ENCODE measurements around the gene ATRNL1. TPM values are rescaled to one million over a fixed set of nuclear protein-coding genes. Genes with fewer than 3 reads are reported as not detected.
"Not testable (repeated sequence)": the region's sequence is repeated elsewhere in the genome, so short reads cannot be mapped to it uniquely, and the experiment has no call there.

ATRNL1 gene
- total and polyA plus RNA-seq, 7 experiments from 2014 or later, result 0.46 to 1.0 TPM; not detected in 5

GRCh38 chr10:115744089-115744488, 650.9 kb downstream of the ATRNL1 start:
- POLR2A ChIA-PET, result no interaction called here

GRCh38 chr10:115745943-115746342, 652.8 kb downstream of the ATRNL1 start:
- peaks cover 0 to 1% (median 0%) of the 10 kb centered on the region in 7 donors for H3K4me1 Mint-ChIP-seq
- H3K4me1 ChIP-seq (ENCODE audit: control insufficient read depth in 2 of 2, insufficient read depth in 2 of 2, low read length in 2 of 2), result no peaks in the 10 kb centered on the region
- ChIA-PET POLR2A (no interaction called here), CTCF (no interaction called here)
- H3K36me3 ChIP-seq (ENCODE audit: control insufficient read depth in 2 of 3, insufficient read depth in 3 of 3, low read length in 3 of 3), result no peaks in the 10 kb centered on the region
- no peaks in the 10 kb centered on the region for H3K9me3 ChIP-seq (ENCODE audit: control insufficient read depth in 2 of 3, low read length in 3 of 3)
- H3K27me3 Mint-ChIP-seq, result no peaks in the 10 kb centered on the region
- no peak for DNase-seq
- intact Hi-C loops (cut with micrococcal nuclease), result no loop called here
- no peak overlapping the region for H3K4me3 ChIP-seq (ENCODE audit: low read length)
- ATAC-seq, result no peak
- no peak overlapping the region for H3K27ac ChIP-seq (ENCODE audit: low read depth, low read length)
- H3K9me3 Mint-ChIP-seq, result peaks cover 0 to 3% (median 0%) of the 10 kb centered on the region in 11 donors
- H3K4me3 Mint-ChIP-seq, result no peak overlapping the region
- H3K36me3 Mint-ChIP-seq, result no peaks in the 10 kb centered on the region
- no peak overlapping the region for H3K27ac Mint-ChIP-seq
- H3K27me3 ChIP-seq (ENCODE audit: control insufficient read depth in 2 of 2, insufficient read depth in 2 of 2, low read length in 2 of 2), result no peaks in the 10 kb centered on the region

More at GRCh38 chr10:115744089-115744488, 650.9 kb downstream of the ATRNL1 start:
- H3K4me1 Mint-ChIP-seq, result peaks cover 0 to 1% (median 0%) of the 10 kb centered on the region in 7 donors
- ATAC-seq, result no peak
- Histone ChIP-seq H3K27ac (ENCODE audit: low read depth, low read length) (no peak overlapping the region), H3K4me1 (ENCODE audit: control insufficient read depth in 2 of 2, insufficient read depth in 2 of 2, low read length in 2 of 2) (no peaks in the 10 kb centered on the region), H3K4me3 (ENCODE audit: low read length) (no peak overlapping the region), H3K9me3 (ENCODE audit: control insufficient read depth in 2 of 3, low read length in 3 of 3) (no peaks in the 10 kb centered on the region), H3K36me3 (ENCODE audit: control insufficient read depth in 2 of 3, insufficient read depth in 3 of 3, low read length in 3 of 3) (no peaks in the 10 kb centered on the region), H3K27me3 (ENCODE audit: control insufficient read depth in 2 of 2, insufficient read depth in 2 of 2, low read length in 2 of 2) (no peaks in the 10 kb centered on the region)
- no peaks in the 10 kb centered on the region for H3K27me3 Mint-ChIP-seq
- no peaks in the 10 kb centered on the region for H3K36me3 Mint-ChIP-seq
- H3K4me3 Mint-ChIP-seq, result no peak overlapping the region
- intact Hi-C loops (cut with micrococcal nuclease), result no loop called here
- no peak for DNase-seq
- CTCF ChIA-PET, result no interaction called here
- no peak overlapping the region for H3K27ac Mint-ChIP-seq
- H3K9me3 Mint-ChIP-seq, result peaks cover 0 to 3% (median 0%) of the 10 kb centered on the region in 11 donors

GRCh38 chr10:115747811-115748210, 654.6 kb downstream of the ATRNL1 start:
- Histone ChIP-seq H3K27me3 (ENCODE audit: control insufficient read depth in 2 of 2, insufficient read depth in 2 of 2, low read length in 2 of 2) (no peaks in the 10 kb centered on the region), H3K36me3 (ENCODE audit: control insufficient read depth in 2 of 3, insufficient read depth in 3 of 3, low read length in 3 of 3) (no peaks in the 10 kb centered on the region), H3K4me3 (ENCODE audit: low read length) (no peak overlapping the region), H3K4me1 (ENCODE audit: control insufficient read depth in 2 of 2, insufficient read depth in 2 of 2, low read length in 2 of 2) (no peaks in the 10 kb centered on the region), H3K9me3 (ENCODE audit: control insufficient read depth in 2 of 3, low read length in 3 of 3) (no peaks in the 10 kb centered on the region), H3K27ac (ENCODE audit: low read depth, low read length) (no peak overlapping the region)
- Mint-ChIP-seq H3K27me3 (no peaks in the 10 kb centered on the region), H3K36me3 (no peaks in the 10 kb centered on the region), H3K4me3 (no peak overlapping the region), H3K4me1 (peaks cover 0 to 1% (median 0%) of the 10 kb centered on the region in 7 donors), H3K9me3 (peaks cover 0 to 9% (median 0%) of the 10 kb centered on the region in 11 donors), H3K27ac (no peak overlapping the region)
- ATAC-seq (no peak), DNase-seq (no peak)
- CTCF ChIA-PET, result no interaction called here
- POLR2A ChIA-PET, result no interaction called here
- intact Hi-C loops (cut with micrococcal nuclease), result no loop called here

GRCh38 chr10:115758488-115758887, 665.3 kb downstream of the ATRNL1 start:
- H3K36me3 ChIP-seq (ENCODE audit: control insufficient read depth in 2 of 3, insufficient read depth in 3 of 3, low read length in 3 of 3); H3K36me3 Mint-ChIP-seq; intact Hi-C loops (cut with micrococcal nuclease); H3K27ac ChIP-seq (ENCODE audit: low read depth, low read length); ATAC-seq; H3K27me3 ChIP-seq (ENCODE audit: control insufficient read depth in 2 of 2, insufficient read depth in 2 of 2, low read length in 2 of 2); H3K4me1 Mint-ChIP-seq; CTCF ChIA-PET; H3K9me3 ChIP-seq (ENCODE audit: control insufficient read depth in 2 of 3, low read length in 3 of 3); DNase-seq; H3K4me1 ChIP-seq (ENCODE audit: control insufficient read depth in 2 of 2, insufficient read depth in 2 of 2, low read length in 2 of 2); POLR2A ChIA-PET; H3K4me3 Mint-ChIP-seq; H3K4me3 ChIP-seq (ENCODE audit: low read length); H3K27me3 Mint-ChIP-seq; H3K27ac Mint-ChIP-seq: not testable (repeated sequence)
- peaks cover 0 to 17% (median 8%) of the 10 kb centered on the region in 11 donors for H3K9me3 Mint-ChIP-seq

- no peak overlapping the region for H3K4me3 Mint-ChIP-seq
These were observed 667.0 kb downstream of the ATRNL1 start for GRCh38 chr10:115760131-115760530.

GRCh38 chr10:115761166-115761565, 668.0 kb downstream of the ATRNL1 start:
- no peaks in the 10 kb centered on the region for H3K4me1 Mint-ChIP-seq
- no peak overlapping the region for H3K4me3 ChIP-seq (ENCODE audit: low read length)

More at GRCh38 chr10:115760131-115760530, 667.0 kb downstream of the ATRNL1 start:
- POLR2A ChIA-PET, result no interaction called here
- Histone ChIP-seq H3K27ac (ENCODE audit: low read depth, low read length) (no peak overlapping the region), H3K4me3 (ENCODE audit: low read length) (no peak overlapping the region), H3K9me3 (ENCODE audit: control insufficient read depth in 2 of 3, low read length in 3 of 3) (no peaks in the 10 kb centered on the region), H3K4me1 (ENCODE audit: control insufficient read depth in 2 of 2, insufficient read depth in 2 of 2, low read length in 2 of 2) (no peaks in the 10 kb centered on the region), H3K27me3 (ENCODE audit: control insufficient read depth in 2 of 2, insufficient read depth in 2 of 2, low read length in 2 of 2) (no peaks in the 10 kb centered on the region), H3K36me3 (ENCODE audit: control insufficient read depth in 2 of 3, insufficient read depth in 3 of 3, low read length in 3 of 3) (no peaks in the 10 kb centered on the region)
- CTCF ChIA-PET, result no interaction called here
- no peak for DNase-seq
- Mint-ChIP-seq H3K4me1 (no peaks in the 10 kb centered on the region), H3K36me3 (peaks cover 0 to under 1% (median 0%) of the 10 kb centered on the region in 5 donors), H3K9me3 (peaks cover 0 to 15% (median 6%) of the 10 kb centered on the region in 11 donors), H3K27ac (no peak overlapping the region), H3K27me3 (no peaks in the 10 kb centered on the region)
- ATAC-seq, result no peak
- intact Hi-C loops (cut with micrococcal nuclease), result no loop called here

GRCh38 chr10:115762029-115762428, 668.9 kb downstream of the ATRNL1 start:
- H3K9me3 Mint-ChIP-seq, result peaks cover 0 to 8% (median 2%) of the 10 kb centered on the region in 11 donors
- no peak overlapping the region for H3K27ac Mint-ChIP-seq
- H3K27me3 Mint-ChIP-seq, result no peaks in the 10 kb centered on the region
- DNase-seq (no peak), ATAC-seq (no peak)
- no peaks in the 10 kb centered on the region for H3K27me3 ChIP-seq (ENCODE audit: control insufficient read depth in 2 of 2, insufficient read depth in 2 of 2, low read length in 2 of 2)
- ChIA-PET CTCF (no interaction called here), POLR2A (no interaction called here)
- no peak overlapping the region for H3K27ac ChIP-seq (ENCODE audit: low read depth, low read length)
- H3K4me3 ChIP-seq (ENCODE audit: low read length), result no peak overlapping the region
- H3K36me3 Mint-ChIP-seq, result no peaks in the 10 kb centered on the region
- H3K4me3 Mint-ChIP-seq, result no peak overlapping the region
- H3K4me1 Mint-ChIP-seq, result no peaks in the 10 kb centered on the region
- H3K4me1 ChIP-seq (ENCODE audit: control insufficient read depth in 2 of 2, insufficient read depth in 2 of 2, low read length in 2 of 2), result no peaks in the 10 kb centered on the region
- H3K36me3 ChIP-seq (ENCODE audit: control insufficient read depth in 2 of 3, insufficient read depth in 3 of 3, low read length in 3 of 3), result no peaks in the 10 kb centered on the region
- intact Hi-C loops (cut with micrococcal nuclease), result no loop called here
- no peaks in the 10 kb centered on the region for H3K9me3 ChIP-seq (ENCODE audit: control insufficient read depth in 2 of 3, low read length in 3 of 3)

More at GRCh38 chr10:115761166-115761565, 668.0 kb downstream of the ATRNL1 start:
- no peaks in the 10 kb centered on the region for H3K4me1 ChIP-seq (ENCODE audit: control insufficient read depth in 2 of 2, insufficient read depth in 2 of 2, low read length in 2 of 2)
- Mint-ChIP-seq H3K27me3 (no peaks in the 10 kb centered on the region), H3K9me3 (peaks cover 0 to 10% (median 7%) of the 10 kb centered on the region in 11 donors), H3K36me3 (no peaks in the 10 kb centered on the region), H3K4me3 (no peak overlapping the region), H3K27ac (no peak overlapping the region)
- no peaks in the 10 kb centered on the region for H3K27me3 ChIP-seq (ENCODE audit: control insufficient read depth in 2 of 2, insufficient read depth in 2 of 2, low read length in 2 of 2)
- DNase-seq (no peak), ATAC-seq (no peak)
- ChIA-PET CTCF (no interaction called here), POLR2A (no interaction called here)
- H3K27ac ChIP-seq (ENCODE audit: low read depth, low read length), result no peak overlapping the region
- H3K36me3 ChIP-seq (ENCODE audit: control insufficient read depth in 2 of 3, insufficient read depth in 3 of 3, low read length in 3 of 3), result no peaks in the 10 kb centered on the region
- H3K9me3 ChIP-seq (ENCODE audit: control insufficient read depth in 2 of 3, low read length in 3 of 3), result no peaks in the 10 kb centered on the region
- intact Hi-C loops (cut with micrococcal nuclease), result no loop called here
